HepG2 (cell line): ENCODE measurements around the gene RIPOR3. TPM values are rescaled to one million over a fixed set of nuclear protein-coding genes. Genes with fewer than 3 reads are reported as not detected.

Experiments used
- ARID5B ChIP-seq: IDR thresholded peaks from 2 replicates; pipeline ENCODE4 v1.4.0; 2020; ENCODE audit warnings: mild to moderate bottlenecking, missing genetic modification reagents
- BCL3 ChIP-seq: sonication (generic); formaldehyde crosslinking; IDR thresholded peaks from 2 replicates; pipeline ENCODE4 v1.5.1; 2020; ENCODE audit warnings: mild to moderate bottlenecking, missing genetic modification reagents, moderate library complexity
- CBX2 ChIP-seq, 2 experiments: fragments of 200-600 bp in 1 of 2; sonication (generic); formaldehyde crosslinking in 1 of 2; IDR thresholded peaks; 2 replicates each; pipeline versions ENCODE4 v1.7.0 to v1.8.1; 2018 to 2022; ENCODE audit warnings: low read depth in 2 of 2, low read length in 1 of 2, mild to moderate bottlenecking in 1 of 2, missing genetic modification reagents in 1 of 2
- EED ChIP-seq: sonication (generic); formaldehyde crosslinking; IDR thresholded peaks from 2 replicates; pipeline ENCODE4 v1.5.0; 2020; ENCODE audit warnings: mild to moderate bottlenecking, missing genetic modification reagents
- HMGA1 ChIP-seq: sonication (generic); formaldehyde crosslinking; conservative IDR thresholded peaks from 2 replicates; pipeline ENCODE4 v1.4.0; 2020; ENCODE audit warnings: missing genetic modification reagents
- KLF6 ChIP-seq: IDR thresholded peaks from 2 replicates; pipeline ENCODE4 v1.8.0; 2016; ENCODE audit warnings: missing biosample characterization, missing genetic modification reagents
- PPARG ChIP-seq: conservative IDR thresholded peaks from 2 replicates; pipeline ENCODE4 v1.6.1; 2016; ENCODE audit warnings: missing biosample characterization, missing genetic modification reagents
- REXO4 ChIP-seq: sonication (generic); formaldehyde crosslinking; IDR thresholded peaks from 2 replicates; pipeline ENCODE4 v1.8.0; 2022; ENCODE audit warnings: missing genetic modification reagents, mild to moderate bottlenecking, borderline replicate concordance
- RNF2 ChIP-seq: fragments of 450-650 bp; conservative IDR thresholded peaks from 2 replicates; pipeline ENCODE4 v1.6.1; 2016; ENCODE audit warnings: low read depth
- SP1 ChIP-seq, 2 experiments: fragments of 450-650 bp in 1 of 2; sonication (generic) in 1 of 2; formaldehyde crosslinking in 1 of 2; IDR thresholded peaks; 2 replicates each; pipeline versions ENCODE4 v1.4.0 to v1.6.1; 2016 to 2020; ENCODE audit warnings: missing genetic modification reagents in 1 of 2
- ZFY ChIP-seq: sonication (generic); formaldehyde crosslinking; IDR thresholded peaks from 2 replicates; pipeline ENCODE4 v1.4.0; 2020; ENCODE audit warnings: missing genetic modification reagents
- ZFYVE20 ChIP-seq: sonication (generic); formaldehyde crosslinking; IDR thresholded peaks from 2 replicates; pipeline ENCODE4 v1.8.0; 2023; ENCODE audit warnings: low read depth, mild to moderate bottlenecking, moderate library complexity, missing genetic modification reagents, borderline replicate concordance
- ZNF235 ChIP-seq: sonication (generic); formaldehyde crosslinking; IDR thresholded peaks from 2 replicates; pipeline ENCODE4 v1.8.1; 2023; ENCODE audit warnings: mild to moderate bottlenecking, missing genetic modification reagents, borderline replicate concordance
- ZNF274 ChIP-seq: sonication (generic); formaldehyde crosslinking; IDR thresholded peaks from 2 replicates; pipeline ENCODE4 v1.5.1; 2020; ENCODE audit warnings: mild to moderate bottlenecking, missing genetic modification reagents
- ZNF343 ChIP-seq: sonication (generic); formaldehyde crosslinking; IDR thresholded peaks from 2 replicates; pipeline ENCODE4 v1.4.0; 2020; ENCODE audit warnings: mild to moderate bottlenecking, missing genetic modification reagents
- ZNF441 ChIP-seq: sonication (generic); formaldehyde crosslinking; IDR thresholded peaks from 2 replicates; pipeline ENCODE4 v1.7.0; 2021; ENCODE audit warnings: missing genetic modification reagents, borderline replicate concordance
- ZNF710 ChIP-seq: sonication (generic); formaldehyde crosslinking; IDR thresholded peaks from 2 replicates; pipeline ENCODE4 v1.5.0; 2020; ENCODE audit warnings: mild to moderate bottlenecking, missing genetic modification reagents, borderline replicate concordance
- ZNF737 ChIP-seq: sonication (generic); formaldehyde crosslinking; IDR thresholded peaks from 2 replicates; pipeline ENCODE4 v1.5.0; 2020; ENCODE audit warnings: missing genetic modification reagents, mild to moderate bottlenecking, borderline replicate concordance
- polyA plus RNA-seq, 8 experiments: library from polyadenylated mRNA; depleted of rRNA in 3 of 8; stranded (reverse) in 7 of 8; unstranded in 1 of 8; fragments of >200 nt; fragmentation: Illumina TruSeq in 4 of 8; extraction: Trizol in 4 of 8; gene quantifications; 2 replicates each; pipeline versions ENCODE4 v1.2.1 to v1.2.3, GENCODE V29; 2011 to 2016; ENCODE audit warnings: low read depth in 4 of 8, missing spikeins in 1 of 8, mixed read lengths in 1 of 8; ENCODE audit not compliant: insufficient read depth in 1 of 8
- total RNA-seq, 5 experiments: library from RNA; depleted of rRNA; stranded (reverse); fragments of >200 nt; fragmentation: Illumina TruSeq; extraction: Trizol; gene quantifications; 2 replicates each; pipeline ENCODE4 v1.2.3, GENCODE V29; 2016; ENCODE audit warnings: low read depth in 1 of 5

RIPOR3 gene
- total and polyA plus RNA-seq, 2 of the 13 experiments (the other 11 are each of a cell fraction or from before 2014, with no cell fraction given), result 0.18 TPM; not detected in 1

GRCh38 chr20:50636601-50637540 is 54.5 kb downstream of the RIPOR3 start (continued):
- TF ChIP-seq ZNF441 (0 out of 2 replicates have a peak, but pooled peaks have one; percentile 37), PPARG (CRISPR knock-in tag) (no peak), HMGA1 (CRISPR knock-in tag) (no peak), ZFYVE20 (CRISPR knock-in tag) (0 out of 2 replicates have a peak, but pooled peaks have one; percentile 13), SP1 (IDR thresholded peaks at IDR 0.05) (no peak), SP1 (CRISPR knock-in tag; IDR thresholded peaks at IDR 0.05) (peak; percentile 22; the same call in 1 of the 2 replicates), ARID5B (CRISPR knock-in tag) (0 out of 2 replicates have a peak, but pooled peaks have one; percentile 8), ZNF235 (0 out of 2 replicates have a peak, but pooled peaks have one; percentile 49), CBX2 (IDR thresholded peaks at IDR 0.05; ENCODE audit: low read depth, low read length) (no peak), CBX2 (CRISPR knock-in tag; IDR thresholded peaks at IDR 0.05; ENCODE audit: low read depth) (0 out of 2 replicates have a peak, but pooled peaks have one; percentile 11), ZNF343 (CRISPR knock-in tag) (0 out of 2 replicates have a peak, but pooled peaks have one; percentile 68), BCL3 (CRISPR knock-in tag) (0 out of 2 replicates have a peak, but pooled peaks have one; percentile 61), REXO4 (CRISPR knock-in tag) (0 out of 2 replicates have a peak, but pooled peaks have one; percentile 10), ZNF710 (CRISPR knock-in tag) (0 out of 2 replicates have a peak, but pooled peaks have one; percentile 29), KLF6 (CRISPR knock-in tag) (no peak), ZFY (CRISPR knock-in tag) (0 out of 2 replicates have a peak, but pooled peaks have one; percentile 12), ZNF737 (0 out of 2 replicates have a peak, but pooled peaks have one; percentile 12), RNF2 (0 out of 2 replicates have a peak, but pooled peaks have one; percentile 20), EED (no peak), ZNF274 (CRISPR knock-in tag) (0 out of 2 replicates have a peak, but pooled peaks have one; percentile 48)
